Caco-2 (cell line): Measurements from ENCODE around the gene NEXN. TPM values are rescaled to one million over a fixed set of nuclear protein-coding genes. Genes with fewer than 3 reads are reported as not detected.

Source experiments
- BruUV-seq: library from RNA; stranded (reverse); fragments of 400-500 nt; replicated peaks from 2 replicates; lab custom pipeline; 2021; lab: Mats Ljungman, UMichigan
- CTCF ChIA-PET: fragments of 300-600 bp; sonication (Branson Sonifier 250); formaldehyde crosslinking; loops from one replicate; lab custom pipeline; 2022; ENCODE audit warnings: antibody characterized with exemption; lab: Charles Lee
- POLR2A ChIA-PET: fragments of 300-600 bp; sonication (Branson Sonifier 250); formaldehyde crosslinking; loops from one replicate; lab custom pipeline; 2022; ENCODE audit warnings: antibody characterized with exemption; lab: Charles Lee
- DNase-seq, 2 experiments: peaks; one replicate each; pipeline versions ENCODE4 v3.0.0 to v3.0.0-alpha.2; 2020 to 2022
- H3K27me3 ChIP-seq: replicated peaks from 2 replicates; pipeline ENCODE4 v1.6.0; 2011; ENCODE audit warnings: low read length; ENCODE audit not compliant: control insufficient read depth, insufficient read depth
- H3K36me3 ChIP-seq: 2 replicates; pipeline ENCODE4 v1.5.1; 2011; ENCODE audit warnings: low read length; ENCODE audit not compliant: control insufficient read depth, insufficient read depth
- H3K4me1 ChIP-seq: fragments of 250-450 bp; sonication (Bioruptor Pico); 2 replicates; pipeline ENCODE4 v1.5.1; 2020; ENCODE audit warnings: mild to moderate bottlenecking
- H3K4me3 ChIP-seq: 2 replicates; pipeline ENCODE4 v1.5.1; 2011; ENCODE audit warnings: low read depth, mild to moderate bottlenecking, control low read depth, low read length
- H3K9me3 ChIP-seq: fragments of 250-450 bp; sonication (Bioruptor Pico); 2 replicates; pipeline ENCODE4 v1.5.1; 2020; ENCODE audit warnings: mild to moderate bottlenecking, moderate library complexity
- H3K27ac Mint-ChIP-seq: one replicate; pipeline ENCODE4 v1.8.0; 2022; ENCODE audit warnings: mixed read lengths; ENCODE audit not compliant: unreplicated experiment
- H3K27me3 Mint-ChIP-seq: one replicate; pipeline ENCODE4 v1.8.0; 2022; ENCODE audit warnings: mixed read lengths; ENCODE audit not compliant: insufficient read depth, unreplicated experiment
- H3K36me3 Mint-ChIP-seq: one replicate; pipeline ENCODE4 v1.8.0; 2022; ENCODE audit warnings: mild to moderate bottlenecking, mixed read lengths; ENCODE audit not compliant: insufficient read depth, unreplicated experiment
- H3K4me1 Mint-ChIP-seq: one replicate; pipeline ENCODE4 v1.8.0; 2022; ENCODE audit warnings: low read depth, mixed read lengths; ENCODE audit not compliant: unreplicated experiment
- H3K4me3 Mint-ChIP-seq: one replicate; pipeline ENCODE4 v1.8.0; 2022; ENCODE audit warnings: mild to moderate bottlenecking, moderate library complexity, mixed read lengths; ENCODE audit not compliant: unreplicated experiment
- H3K9me3 Mint-ChIP-seq: one replicate; pipeline ENCODE4 v1.8.0; 2022; ENCODE audit warnings: mixed read lengths; ENCODE audit not compliant: unreplicated experiment
- intact Hi-C: fragments of 100-400 bp; cut with micrococcal nuclease; formaldehyde crosslinking; loops from one replicate; pipeline ENCODE4 v1.10.0; 2022; ENCODE audit not compliant: unreplicated experiment
- total RNA-seq: library from RNA; stranded (reverse); gene quantifications from 2 replicates; pipeline ENCODE4 v1.2.3, GENCODE V29; 2022
- TF ChIP-seq, protein P1 (sequence below), 2 experiments: fragments of 200-600 bp in 1 of 2; IDR thresholded peaks; 1 replicate in 1 of 2; 2 replicates in 1 of 2; pipeline versions ENCODE4 v1.5.1 to v1.8.0; 2011 to 2022; ENCODE audit warnings: antibody characterized with exemption in 1 of 2, control low read depth in 1 of 2, inconsistent platforms in 1 of 2, low read depth in 1 of 2, low read length in 1 of 2, mild to moderate bottlenecking in 1 of 2, moderate library complexity in 1 of 2; ENCODE audit not compliant: insufficient read depth in 1 of 2, severe bottlenecking in 1 of 2, unreplicated experiment in 1 of 2

NEXN gene
- total RNA-seq, 1 experiment from 2014 or later: 1.1 TPM

DNA sequence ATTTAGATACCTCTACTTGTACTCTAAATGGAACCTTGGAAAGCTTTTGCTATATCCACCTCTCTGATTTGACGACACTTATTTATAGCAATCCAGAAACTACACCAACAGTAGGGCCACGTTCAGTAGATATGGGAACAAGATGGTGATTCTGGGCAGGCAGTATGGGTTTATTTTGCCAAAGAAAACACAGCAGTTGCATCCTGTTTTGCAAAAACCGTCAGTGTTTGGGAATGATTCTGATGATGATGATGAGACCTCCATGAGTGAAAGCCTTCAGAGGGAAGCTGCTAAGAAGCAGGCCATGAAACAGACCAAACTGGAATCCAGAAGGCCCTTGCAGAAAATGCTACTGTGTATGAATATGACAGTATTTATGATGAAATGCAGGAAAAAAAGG is 41.5 kb upstream of the NEXN start:
- ChIA-PET CTCF (no interaction called here), POLR2A (no interaction called here)
- Mint-ChIP-seq H3K9me3 (no peaks in the 10 kb centered on the region), H3K27me3 (no peaks in the 10 kb centered on the region), H3K4me1 (no peaks in the 10 kb centered on the region), H3K27ac (no peak overlapping the region), H3K4me3 (no peak overlapping the region), H3K36me3 (no peaks in the 10 kb centered on the region)
- H3K36me3 ChIP-seq: no peaks in the 10 kb centered on the region
- no TSS peak for BruUV-seq
- H3K4me3 ChIP-seq: no peak overlapping the region
- H3K27me3 ChIP-seq: no peaks in the 10 kb centered on the region
- DNase-seq: no peak
- H3K9me3 ChIP-seq: no peaks in the 10 kb centered on the region
- TF ChIP-seq, protein P1, sequence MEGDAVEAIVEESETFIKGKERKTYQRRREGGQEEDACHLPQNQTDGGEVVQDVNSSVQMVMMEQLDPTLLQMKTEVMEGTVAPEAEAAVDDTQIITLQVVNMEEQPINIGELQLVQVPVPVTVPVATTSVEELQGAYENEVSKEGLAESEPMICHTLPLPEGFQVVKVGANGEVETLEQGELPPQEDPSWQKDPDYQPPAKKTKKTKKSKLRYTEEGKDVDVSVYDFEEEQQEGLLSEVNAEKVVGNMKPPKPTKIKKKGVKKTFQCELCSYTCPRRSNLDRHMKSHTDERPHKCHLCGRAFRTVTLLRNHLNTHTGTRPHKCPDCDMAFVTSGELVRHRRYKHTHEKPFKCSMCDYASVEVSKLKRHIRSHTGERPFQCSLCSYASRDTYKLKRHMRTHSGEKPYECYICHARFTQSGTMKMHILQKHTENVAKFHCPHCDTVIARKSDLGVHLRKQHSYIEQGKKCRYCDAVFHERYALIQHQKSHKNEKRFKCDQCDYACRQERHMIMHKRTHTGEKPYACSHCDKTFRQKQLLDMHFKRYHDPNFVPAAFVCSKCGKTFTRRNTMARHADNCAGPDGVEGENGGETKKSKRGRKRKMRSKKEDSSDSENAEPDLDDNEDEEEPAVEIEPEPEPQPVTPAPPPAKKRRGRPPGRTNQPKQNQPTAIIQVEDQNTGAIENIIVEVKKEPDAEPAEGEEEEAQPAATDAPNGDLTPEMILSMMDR (IDR thresholded peaks at IDR 0.05; ENCODE audit: insufficient read depth in 1 of 2, low read depth in 1 of 2, low read length in 1 of 2, severe bottlenecking in 1 of 2, unreplicated experiment in 1 of 2): no peak
- H3K4me1 ChIP-seq: no peaks in the 10 kb centered on the region
- intact Hi-C loops: no loop called here

DNA sequence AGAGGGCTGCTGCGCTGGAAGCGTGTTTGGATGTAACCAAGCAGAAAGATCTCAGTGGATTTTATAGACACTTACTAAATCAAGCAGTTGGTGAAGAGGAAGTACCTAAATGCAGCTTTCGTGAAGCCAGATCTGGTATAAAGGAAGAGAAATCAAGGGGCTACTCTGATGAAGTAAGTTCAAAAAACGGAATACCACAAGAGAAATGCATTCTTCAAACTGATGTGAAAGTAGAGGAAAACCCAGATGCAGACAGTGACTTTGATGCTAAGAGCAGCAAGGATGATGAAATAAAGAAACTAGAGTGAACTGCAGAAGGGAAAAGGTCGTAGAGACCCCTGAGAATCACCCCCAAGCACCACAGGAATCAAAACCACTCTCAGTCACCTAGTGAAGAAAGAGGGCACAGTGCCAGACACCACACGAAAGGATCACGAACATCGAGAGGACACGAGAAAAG is 40.8 kb upstream of the NEXN start:
- Histone ChIP-seq H3K4me3 (no peak overlapping the region), H3K9me3 (no peaks in the 10 kb centered on the region), H3K4me1 (no peaks in the 10 kb centered on the region), H3K27me3 (no peaks in the 10 kb centered on the region), H3K36me3 (no peaks in the 10 kb centered on the region)
- BruUV-seq: no TSS peak
- intact Hi-C loops: no loop called here
- ChIA-PET CTCF (no interaction called here), POLR2A (no interaction called here)
- Mint-ChIP-seq H3K4me3 (no peak overlapping the region), H3K27ac (no peak overlapping the region), H3K36me3 (no peaks in the 10 kb centered on the region), H3K4me1 (no peaks in the 10 kb centered on the region), H3K9me3 (no peaks in the 10 kb centered on the region), H3K27me3 (no peaks in the 10 kb centered on the region)
- DNase-seq: no peak
- TF ChIP-seq, protein P1 (IDR thresholded peaks at IDR 0.05; ENCODE audit: insufficient read depth in 1 of 2, low read depth in 1 of 2, low read length in 1 of 2, severe bottlenecking in 1 of 2, unreplicated experiment in 1 of 2): no peak

DNA sequence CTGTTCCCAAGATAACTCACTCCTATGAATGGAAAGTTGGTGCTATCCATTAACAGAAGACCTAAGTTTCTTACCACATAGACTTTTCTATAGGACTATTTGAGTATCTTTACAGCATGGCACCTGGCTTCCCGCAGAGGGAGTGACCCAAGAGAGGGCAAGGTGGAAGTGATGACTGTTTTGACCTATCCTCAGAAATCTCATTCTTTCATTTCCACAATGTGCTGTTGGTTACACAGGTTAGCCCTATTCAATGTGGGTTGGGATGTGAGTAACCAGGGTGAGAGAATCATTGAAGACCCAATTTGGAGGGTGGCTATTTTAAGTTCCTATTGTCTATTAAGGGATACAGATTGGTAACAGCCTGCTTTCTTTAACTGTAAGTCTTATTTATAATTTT is 38.3 kb upstream of the NEXN start:
- TF ChIP-seq, protein P1 (IDR thresholded peaks at IDR 0.05; ENCODE audit: insufficient read depth in 1 of 2, low read depth in 1 of 2, low read length in 1 of 2, severe bottlenecking in 1 of 2, unreplicated experiment in 1 of 2): no peak
- POLR2A ChIA-PET: no interaction called here
- no peak overlapping the region for H3K4me3 ChIP-seq
- H3K9me3 ChIP-seq: no peaks in the 10 kb centered on the region
- H3K27me3 Mint-ChIP-seq: no peaks in the 10 kb centered on the region
- H3K4me1 ChIP-seq: no peaks in the 10 kb centered on the region
- H3K27me3 ChIP-seq: no peaks in the 10 kb centered on the region
- CTCF ChIA-PET: no interaction called here
- H3K4me1 Mint-ChIP-seq: no peaks in the 10 kb centered on the region
- no peak overlapping the region for H3K27ac Mint-ChIP-seq
- peaks cover 4% of the 10 kb centered on the region for H3K9me3 Mint-ChIP-seq
- BruUV-seq: no TSS peak
- no peaks in the 10 kb centered on the region for H3K36me3 Mint-ChIP-seq
- DNase-seq: no peak
- H3K36me3 ChIP-seq: no peaks in the 10 kb centered on the region
- intact Hi-C loops: no loop called here
- H3K4me3 Mint-ChIP-seq: no peak overlapping the region
